ENCODE measurements around the gene PHKG1. TPM values are rescaled to one million over a fixed set of nuclear protein-coding genes. Genes with fewer than 3 reads are reported as not detected.

Gene PHKG1
- total RNA-seq, 1 experiment from 2014 or later, result 3.9 TPM

DNA sequence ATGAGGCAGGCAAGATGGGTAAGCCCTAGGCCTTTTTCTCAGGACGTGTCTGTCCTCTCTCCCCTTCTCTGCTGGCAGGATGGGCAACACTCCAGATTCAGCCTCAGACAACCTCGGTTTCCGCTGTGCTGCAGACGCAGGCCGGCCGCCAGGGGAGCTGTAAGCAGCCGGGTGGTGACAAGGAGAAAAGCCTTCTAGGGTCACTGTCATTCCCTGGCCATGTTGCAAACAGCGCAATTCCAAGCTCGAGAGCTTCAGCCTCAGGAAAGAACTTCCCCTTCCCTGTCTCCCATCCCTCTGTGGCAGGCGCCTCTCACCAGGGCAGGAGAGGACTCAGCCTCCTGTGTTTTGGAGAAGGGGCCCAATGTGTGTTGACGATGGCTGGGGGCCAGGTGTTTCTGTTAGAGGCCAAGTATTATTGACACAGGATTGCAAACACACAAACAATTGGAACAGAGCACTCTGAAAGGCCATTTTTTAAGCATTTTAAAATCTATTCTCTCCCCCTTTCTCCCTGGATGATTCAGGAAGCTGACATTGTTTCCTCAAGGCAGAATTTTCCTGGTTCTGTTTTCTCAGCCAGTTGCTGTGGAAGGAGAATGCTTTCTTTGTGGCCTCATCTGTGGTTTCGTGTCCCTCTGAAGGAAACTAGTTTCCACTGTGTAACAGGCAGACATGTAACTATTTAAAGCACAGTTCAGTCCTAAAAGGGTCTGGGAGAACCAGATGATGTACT, 13.1 kb downstream of the PHKG1 start:
- no peak overlapping the region for H3K27ac ChIP-seq
- H2AFZ ChIP-seq, result no peak overlapping the region
- no TSS peak for BruUV-seq (replicated peaks)
- no peaks in the 10 kb centered on the region for H3K27me3 ChIP-seq (ENCODE audit: insufficient read depth, low read depth)
- peaks cover 27% of the 10 kb centered on the region for H3K4me1 ChIP-seq (replicated peaks; ENCODE audit: insufficient read depth)
- DNase-seq, result no peak
- TF ChIP-seq, protein P1, sequence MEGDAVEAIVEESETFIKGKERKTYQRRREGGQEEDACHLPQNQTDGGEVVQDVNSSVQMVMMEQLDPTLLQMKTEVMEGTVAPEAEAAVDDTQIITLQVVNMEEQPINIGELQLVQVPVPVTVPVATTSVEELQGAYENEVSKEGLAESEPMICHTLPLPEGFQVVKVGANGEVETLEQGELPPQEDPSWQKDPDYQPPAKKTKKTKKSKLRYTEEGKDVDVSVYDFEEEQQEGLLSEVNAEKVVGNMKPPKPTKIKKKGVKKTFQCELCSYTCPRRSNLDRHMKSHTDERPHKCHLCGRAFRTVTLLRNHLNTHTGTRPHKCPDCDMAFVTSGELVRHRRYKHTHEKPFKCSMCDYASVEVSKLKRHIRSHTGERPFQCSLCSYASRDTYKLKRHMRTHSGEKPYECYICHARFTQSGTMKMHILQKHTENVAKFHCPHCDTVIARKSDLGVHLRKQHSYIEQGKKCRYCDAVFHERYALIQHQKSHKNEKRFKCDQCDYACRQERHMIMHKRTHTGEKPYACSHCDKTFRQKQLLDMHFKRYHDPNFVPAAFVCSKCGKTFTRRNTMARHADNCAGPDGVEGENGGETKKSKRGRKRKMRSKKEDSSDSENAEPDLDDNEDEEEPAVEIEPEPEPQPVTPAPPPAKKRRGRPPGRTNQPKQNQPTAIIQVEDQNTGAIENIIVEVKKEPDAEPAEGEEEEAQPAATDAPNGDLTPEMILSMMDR (conservative IDR thresholded peaks at IDR 0.05), result no peak
- TF ChIP-seq EZH2 (IDR thresholded peaks at IDR 0.05; ENCODE audit: low read depth), result no peak
- H3K4me3 ChIP-seq, result no peak overlapping the region
- no peaks in the 10 kb centered on the region for H3K9me3 ChIP-seq (ENCODE audit: insufficient read depth, low read depth)
- H3K9me2 ChIP-seq (ENCODE audit: insufficient read depth), result no peaks in the 10 kb centered on the region
- ChIA-PET CTCF (no interaction called here), POLR2A (ENCODE audit: unreplicated experiment) (interaction anchor here (0.5 kb wide), 1 partner anchor 16 kb away, joined by 4 read pairs; no protein-coding TSS in a partner anchor)
- peaks cover 6% of the 10 kb centered on the region; the same call in 1 of the 2 replicates for H3K79me2 ChIP-seq (ENCODE audit: low read depth)
- H3K4me2 ChIP-seq, result no peak overlapping the region
- peaks cover 40% of the 10 kb centered on the region for H3F3A ChIP-seq (ENCODE audit: insufficient read depth, low read depth)
- H4K20me1 ChIP-seq (ENCODE audit: insufficient read depth), result peaks cover 2% of the 10 kb centered on the region; the same call in 1 of the 2 replicates
- intact Hi-C loops (cut with micrococcal nuclease; ENCODE audit: unreplicated experiment), result no loop called here
- H3K36me3 ChIP-seq (ENCODE audit: low read depth), result peaks cover 34% of the 10 kb centered on the region

DNA sequence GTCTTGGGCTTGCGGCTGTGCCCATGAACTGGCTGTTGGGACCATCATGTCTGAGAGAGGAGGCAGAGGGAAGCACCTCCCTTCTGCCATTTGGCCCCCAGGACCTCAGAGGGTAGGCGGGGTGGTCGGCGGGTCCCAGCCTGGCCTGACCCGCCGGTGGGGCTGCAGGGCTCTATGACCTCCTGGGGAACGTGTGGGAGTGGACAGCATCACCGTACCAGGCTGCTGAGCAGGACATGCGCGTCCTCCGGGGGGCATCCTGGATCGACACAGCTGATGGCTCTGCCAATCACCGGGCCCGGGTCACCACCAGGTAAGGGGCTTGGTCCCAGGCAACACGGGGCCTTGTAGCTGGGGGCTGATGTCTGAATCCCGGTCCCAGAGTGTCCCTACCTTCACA, 14.6 kb downstream of the PHKG1 start:
- Histone ChIP-seq H3K27ac (no peak overlapping the region), H3F3A (ENCODE audit: insufficient read depth, low read depth) (peaks cover 52% of the 10 kb centered on the region), H3K9me3 (ENCODE audit: insufficient read depth, low read depth) (no peaks in the 10 kb centered on the region), H4K20me1 (ENCODE audit: insufficient read depth) (peaks cover 4% of the 10 kb centered on the region), H3K4me2 (no peak overlapping the region), H3K4me1 (replicated peaks; ENCODE audit: insufficient read depth) (peaks cover 29% of the 10 kb centered on the region), H3K4me3 (no peak overlapping the region), H3K9me2 (ENCODE audit: insufficient read depth) (no peaks in the 10 kb centered on the region), H3K36me3 (ENCODE audit: low read depth) (peaks cover 34% of the 10 kb centered on the region), H2AFZ (no peak overlapping the region), H3K27me3 (ENCODE audit: insufficient read depth, low read depth) (no peaks in the 10 kb centered on the region), H3K79me2 (ENCODE audit: low read depth) (peaks cover 8% of the 10 kb centered on the region; the same call in 1 of the 2 replicates)
- POLR2A ChIA-PET (ENCODE audit: unreplicated experiment), result no interaction called here
- CTCF ChIA-PET, result no interaction called here
- no peak for DNase-seq
- no peak for TF ChIP-seq EZH2 (IDR thresholded peaks at IDR 0.05; ENCODE audit: low read depth)
- TF ChIP-seq, protein P1 (conservative IDR thresholded peaks at IDR 0.05), result no peak
- intact Hi-C loops (cut with micrococcal nuclease; ENCODE audit: unreplicated experiment), result no loop called here
- no TSS peak for BruUV-seq (replicated peaks)

DNA sequence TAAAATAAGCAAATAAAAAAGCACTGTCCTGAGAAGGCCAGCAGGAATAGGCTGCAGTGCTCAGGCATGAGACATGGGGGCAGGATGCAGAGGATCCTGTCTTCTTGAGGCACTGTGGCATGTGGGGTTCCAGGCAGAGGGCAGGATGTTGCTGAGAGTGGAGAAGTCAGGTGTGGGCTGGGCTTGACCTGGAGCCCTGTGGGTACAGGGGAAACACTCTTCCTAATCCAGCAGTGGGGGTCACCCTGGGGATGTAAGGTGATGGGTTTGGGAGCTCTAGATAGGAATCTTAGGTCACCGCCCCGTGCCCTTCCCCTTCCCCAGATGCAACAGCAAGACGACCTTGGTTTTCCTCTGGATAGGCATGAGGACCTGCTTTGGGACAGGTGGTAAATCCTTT, 15.1 kb downstream of the PHKG1 start:
- no peak overlapping the region for H2AFZ ChIP-seq
- intact Hi-C loops (cut with micrococcal nuclease; ENCODE audit: unreplicated experiment), result no loop called here
- no peak overlapping the region for H3K4me3 ChIP-seq
- H3K36me3 ChIP-seq (ENCODE audit: low read depth), result peaks cover 37% of the 10 kb centered on the region
- ChIA-PET CTCF (interaction anchor here (0.6 kb wide), 1 partner anchor 64 kb away, joined by 8 read pairs; no protein-coding TSS in a partner anchor), POLR2A (ENCODE audit: unreplicated experiment) (no interaction called here)
- no peaks in the 10 kb centered on the region for H3K9me3 ChIP-seq (ENCODE audit: insufficient read depth, low read depth)
- DNase-seq, result no peak
- no peaks in the 10 kb centered on the region for H3K9me2 ChIP-seq (ENCODE audit: insufficient read depth)
- H3K4me1 ChIP-seq (replicated peaks; ENCODE audit: insufficient read depth), result peaks cover 29% of the 10 kb centered on the region
- H3K27ac ChIP-seq, result no peak overlapping the region
- no peaks in the 10 kb centered on the region for H3K27me3 ChIP-seq (ENCODE audit: insufficient read depth, low read depth)
- no TSS peak for BruUV-seq (replicated peaks)
- H3K79me2 ChIP-seq (ENCODE audit: low read depth), result peaks cover 8% of the 10 kb centered on the region; the same call in 1 of the 2 replicates
- TF ChIP-seq, protein P1 (conservative IDR thresholded peaks at IDR 0.05), result no peak
- TF ChIP-seq EZH2 (IDR thresholded peaks at IDR 0.05; ENCODE audit: low read depth), result no peak
- peaks cover 55% of the 10 kb centered on the region for H3F3A ChIP-seq (ENCODE audit: insufficient read depth, low read depth)
- peaks cover 4% of the 10 kb centered on the region for H4K20me1 ChIP-seq (ENCODE audit: insufficient read depth)
- H3K4me2 ChIP-seq, result no peak overlapping the region

All from PC-9 (cell line).